Stimulated activated CD4-positive, alpha-beta T cell treated with anti-CD3 and anti-CD28 coated beads, Interleukin-1b, Interleukin-23, amount 100 ng/mL, for 4 hours (primary cell): Measurements from ENCODE around the gene ATXN1.

ENCODE experiments used
- DNase-seq, 2 donors: peaks; one replicate each; pipeline ENCODE4 v3.0.0-alpha.2; 2020; ENCODE audit warnings: low read depth in 2 of 2

The ATXN1 gene

DNA sequence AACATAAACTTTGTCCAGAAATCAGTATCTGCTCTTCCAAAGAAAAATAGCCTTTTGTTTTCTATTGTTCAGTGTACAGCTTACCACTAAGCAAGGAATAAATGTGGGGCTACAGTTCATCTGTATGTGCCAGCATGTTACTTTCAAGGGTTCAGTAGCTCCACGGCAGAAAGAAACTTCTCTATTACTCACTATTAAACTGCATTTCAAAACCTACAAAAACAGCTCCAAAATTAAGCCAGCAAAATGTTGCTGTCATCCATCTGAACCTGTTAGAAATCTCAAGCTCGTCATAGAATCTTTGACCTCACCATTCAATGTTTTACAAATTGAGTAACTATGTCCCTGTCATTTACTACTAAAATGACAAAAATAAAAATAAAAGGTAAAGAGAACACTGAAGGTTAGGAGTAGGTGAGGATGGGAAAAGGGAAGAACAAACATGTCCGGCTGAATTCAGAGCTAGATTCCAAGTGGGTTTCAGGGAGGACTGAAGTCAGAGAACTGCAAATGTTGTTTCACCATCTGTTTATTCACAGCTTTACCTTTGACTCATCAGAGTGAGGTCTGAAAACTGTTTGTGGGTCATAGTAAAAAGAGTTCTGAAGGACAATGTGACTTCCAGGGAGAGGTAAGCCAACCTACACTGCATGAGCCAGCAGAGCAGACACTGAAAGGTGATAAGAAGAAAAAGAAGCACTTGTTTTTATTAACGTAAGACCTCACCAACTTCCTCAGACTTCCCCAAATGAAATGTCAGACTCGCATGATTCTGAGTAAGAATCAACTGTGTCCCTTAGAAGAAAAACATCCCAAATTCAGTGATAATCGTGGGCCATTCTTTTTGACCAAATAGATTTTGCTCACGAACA is 62.0 kb downstream of the ATXN1 start:
- no peak for DNase-seq

DNA sequence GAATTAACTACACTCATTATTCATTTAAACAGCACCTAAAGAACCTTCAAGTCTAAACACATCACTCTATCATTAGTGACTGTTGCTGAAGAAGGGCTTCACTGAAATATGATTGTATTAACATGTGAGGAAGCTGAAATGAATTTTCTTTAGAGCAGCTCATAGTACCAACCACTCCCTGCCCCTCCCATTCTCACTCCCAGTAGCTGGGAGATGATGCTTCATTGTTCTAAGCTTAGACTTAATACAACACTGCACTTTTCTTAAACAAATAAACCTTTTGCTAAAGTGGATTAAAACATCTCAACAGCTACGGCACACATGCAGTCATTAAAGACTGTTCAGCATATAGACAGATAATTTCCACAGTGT is 63.1 kb downstream of the ATXN1 start:
- no peak for DNase-seq

DNA sequence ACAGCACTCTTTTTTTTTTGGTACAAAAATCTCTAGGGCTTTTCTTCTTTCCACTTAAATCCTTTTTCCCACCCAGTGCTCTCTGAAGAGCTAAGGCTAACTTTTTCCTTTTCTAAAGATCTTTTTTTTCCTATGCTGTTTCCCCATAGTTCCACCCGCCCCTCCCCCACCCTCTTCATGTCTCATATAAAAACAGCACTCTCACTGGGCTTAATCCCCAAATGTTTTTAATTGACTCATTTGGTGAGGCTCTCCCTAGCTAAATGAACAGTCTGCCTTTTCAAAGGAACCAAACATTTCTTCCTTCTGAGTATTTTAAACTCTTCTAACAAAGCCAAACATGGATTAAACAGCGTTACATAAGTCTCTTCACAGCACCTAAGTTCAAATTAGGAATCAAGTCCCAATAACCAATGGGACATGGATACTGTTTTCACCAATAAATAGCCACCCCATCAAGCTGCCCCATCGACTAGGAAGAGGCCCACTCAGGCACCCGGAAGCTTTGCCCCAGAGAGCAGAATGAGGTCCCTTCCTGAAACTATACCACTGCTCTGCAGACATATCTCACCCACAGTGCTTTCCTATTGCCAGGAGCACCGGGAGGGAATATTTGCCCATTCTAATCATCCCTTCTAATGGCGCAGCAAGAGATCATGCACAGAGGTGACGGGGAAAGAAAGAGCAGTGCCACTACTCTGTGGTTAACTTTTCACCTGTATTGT is 63.7 kb downstream of the ATXN1 start:
- DNase-seq, result no peak

DNA sequence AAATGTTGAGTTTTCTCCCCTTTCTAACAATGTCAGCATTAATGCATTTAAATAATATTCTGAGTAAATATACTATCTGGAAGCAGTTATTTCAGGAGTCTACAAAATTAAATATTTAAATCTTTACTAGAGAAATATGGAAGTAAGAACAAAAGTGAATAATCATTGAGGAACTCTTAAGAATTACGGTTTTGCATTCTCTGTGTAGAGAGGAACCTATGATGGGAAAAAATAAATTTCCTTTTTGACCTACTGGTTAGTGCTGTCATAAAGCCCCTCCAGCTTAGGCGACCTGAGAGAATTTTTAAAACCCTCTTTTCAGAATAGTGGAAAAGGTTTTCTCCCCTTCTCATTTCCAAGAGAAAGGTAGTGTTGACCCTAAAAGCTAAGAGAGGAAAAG is 64.8 kb downstream of the ATXN1 start:
- DNase-seq, result no peak

DNA sequence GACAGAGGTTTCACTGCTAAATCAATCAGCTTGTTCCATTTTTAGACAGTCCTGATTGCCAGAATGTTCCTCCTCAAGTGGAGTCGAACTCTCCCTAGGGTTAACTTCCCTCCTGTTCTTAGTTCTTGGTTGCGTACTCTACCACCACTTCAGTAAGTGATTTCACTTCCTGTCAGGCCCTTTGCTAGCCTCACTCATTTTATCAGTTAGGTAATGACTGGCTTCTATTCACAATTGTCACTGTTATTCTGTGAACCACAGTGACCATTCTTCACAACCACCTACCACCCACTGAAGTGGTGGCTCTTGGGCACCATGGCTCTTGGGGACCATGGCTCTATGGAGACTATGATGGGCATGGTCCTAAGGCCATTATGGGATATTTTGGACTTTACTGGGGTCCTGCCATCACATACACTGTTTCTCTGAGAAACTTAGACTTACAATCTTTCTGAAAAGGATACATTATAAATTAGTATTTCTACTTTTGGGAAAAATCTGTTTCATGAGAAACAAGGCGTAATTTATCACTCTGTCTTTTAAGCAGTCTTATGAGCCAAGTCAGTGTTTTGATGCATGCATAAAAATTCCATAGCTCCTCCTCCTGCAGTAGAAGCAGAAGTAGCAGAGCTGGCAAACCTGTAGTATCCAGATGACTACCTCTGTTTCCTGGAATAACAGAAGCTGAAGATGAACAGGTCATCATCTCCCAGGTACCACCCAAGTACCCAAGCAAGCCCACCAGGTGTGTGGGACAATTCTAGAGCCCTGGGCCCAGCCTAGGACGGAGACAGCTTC is 66.3 kb downstream of the ATXN1 start:
- DNase-seq, result no peak

DNA sequence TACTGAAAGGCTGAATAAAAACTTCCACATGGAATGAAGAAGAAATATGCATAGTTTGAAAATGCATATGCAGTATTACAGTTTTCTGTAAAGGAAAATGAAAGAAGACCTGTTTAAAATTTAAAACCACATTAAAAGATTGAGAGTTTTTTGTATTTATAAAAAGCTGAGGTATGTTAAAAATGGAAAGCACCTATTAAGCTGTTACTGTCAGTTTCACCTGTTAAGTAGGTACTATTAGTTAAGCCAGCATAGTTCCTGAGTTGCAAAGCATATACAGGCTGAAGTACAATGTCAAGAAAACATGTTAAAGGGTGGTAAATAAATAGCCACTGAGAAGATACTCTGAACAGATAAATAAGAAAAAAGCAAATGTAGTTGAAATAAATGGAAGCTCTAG is 69.9 kb downstream of the ATXN1 start:
- no peak for DNase-seq

DNA sequence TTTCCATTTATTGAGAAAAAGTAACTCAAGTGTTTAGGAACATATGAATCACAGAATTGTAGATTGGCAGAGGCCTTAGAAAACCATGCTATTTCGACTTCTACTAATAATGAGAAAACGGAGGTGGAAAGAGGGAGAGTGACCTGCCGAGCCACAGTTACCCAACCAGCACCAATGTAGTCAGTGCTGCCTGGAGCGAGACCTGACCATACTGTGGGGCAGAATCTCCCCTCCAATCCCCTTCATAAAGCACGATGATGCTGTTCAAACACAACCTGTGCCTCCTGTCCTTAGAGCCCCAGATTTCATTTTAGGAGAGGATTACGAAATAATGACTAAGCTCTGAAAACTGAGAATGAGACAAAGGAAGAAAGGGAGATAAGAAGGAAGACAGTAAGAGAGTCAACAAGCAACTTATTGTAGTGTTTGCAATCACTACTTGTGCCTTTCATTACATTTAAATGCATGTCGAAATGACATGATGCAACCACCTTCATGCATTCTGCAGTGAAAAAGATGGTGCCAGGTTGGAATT is 70.6 kb downstream of the ATXN1 start:
- DNase-seq, result no peak

DNA sequence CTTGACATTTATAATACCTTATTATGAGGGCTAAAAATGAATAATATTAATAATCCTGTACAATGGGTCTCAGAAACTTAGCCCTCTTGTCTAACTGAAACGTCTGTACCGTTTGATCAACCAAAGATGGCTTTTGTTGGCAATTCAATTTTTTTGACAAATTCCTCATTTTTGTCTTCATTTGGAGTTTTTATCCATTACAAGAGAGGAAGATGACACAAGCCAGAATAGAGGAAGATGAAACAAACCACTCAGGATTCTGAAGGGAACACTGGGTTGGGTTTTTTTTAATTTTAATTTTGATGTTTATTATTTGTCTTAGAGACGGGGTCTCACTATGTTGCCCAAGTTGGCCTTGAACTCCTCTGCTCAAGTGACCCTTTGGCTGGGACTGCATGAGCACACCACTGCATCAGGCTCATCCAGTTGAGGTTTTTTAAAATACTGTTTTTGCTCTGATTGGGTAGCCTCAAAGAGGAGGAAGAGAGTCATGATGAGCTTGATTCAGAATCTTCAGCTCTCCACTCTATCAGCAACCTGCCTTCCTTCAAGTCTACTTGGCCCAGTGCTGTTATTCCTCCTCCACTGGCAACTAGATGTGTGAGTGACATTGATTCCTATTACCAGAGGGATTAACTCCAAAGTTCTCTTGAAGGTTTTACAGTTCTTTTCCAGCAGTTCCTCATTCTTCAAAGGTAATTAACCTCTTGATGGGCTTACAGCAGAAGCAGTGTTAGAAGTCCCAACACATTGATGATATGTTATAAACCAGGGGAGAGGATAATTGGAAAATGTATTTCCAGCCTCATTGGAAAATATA is 71.3 kb downstream of the ATXN1 start:
- DNase-seq, result no peak

DNA sequence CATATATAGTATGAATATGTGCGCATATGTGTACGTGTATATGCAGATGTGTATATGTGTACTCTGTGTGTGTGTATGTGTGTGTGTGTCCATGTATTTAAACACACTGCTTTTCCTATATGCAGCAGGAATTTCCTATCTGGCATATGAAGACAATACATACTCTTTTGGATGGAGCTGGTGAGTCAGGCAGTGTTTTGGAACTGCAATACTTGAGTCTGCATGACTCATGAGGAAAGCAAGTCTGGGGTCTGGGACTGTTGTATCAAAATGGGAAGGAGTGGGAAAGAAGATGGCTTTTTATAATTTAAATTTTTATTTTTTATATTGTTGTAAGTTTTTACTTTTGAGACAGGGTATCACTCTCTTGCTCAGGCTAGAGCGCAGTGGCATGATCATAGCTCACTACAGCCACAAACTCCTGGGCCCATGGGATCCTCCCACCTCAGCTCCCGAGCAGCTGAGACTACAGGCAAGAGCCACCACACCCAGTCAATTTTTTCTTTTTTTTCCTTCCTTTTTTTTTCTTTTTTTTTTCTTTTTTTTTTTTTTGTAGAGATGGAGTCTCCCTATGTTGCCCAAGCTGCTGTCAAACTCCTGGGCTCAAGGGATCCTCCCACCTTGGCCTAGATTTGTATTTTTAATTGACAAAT is 72.2 kb downstream of the ATXN1 start:
- no peak for DNase-seq

DNA sequence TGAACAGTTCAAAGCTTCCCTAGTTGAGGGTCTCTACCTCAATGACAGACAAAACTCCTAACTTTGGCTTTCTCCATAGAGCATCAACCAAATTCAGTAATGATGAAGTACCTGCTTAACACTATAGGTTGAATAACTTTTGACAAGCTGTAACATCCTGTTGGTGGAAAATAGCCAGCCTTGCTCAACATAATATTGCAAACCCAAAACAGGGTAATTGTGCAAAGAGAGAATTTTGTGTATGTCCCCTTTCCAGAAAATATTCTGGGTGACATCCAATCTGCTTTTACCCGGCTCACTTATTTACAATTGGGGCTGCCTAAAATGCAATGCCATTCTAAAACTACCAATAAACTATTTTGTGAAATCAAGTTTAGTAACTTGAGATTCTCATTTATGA is 72.8 kb downstream of the ATXN1 start:
- no peak for DNase-seq

DNA sequence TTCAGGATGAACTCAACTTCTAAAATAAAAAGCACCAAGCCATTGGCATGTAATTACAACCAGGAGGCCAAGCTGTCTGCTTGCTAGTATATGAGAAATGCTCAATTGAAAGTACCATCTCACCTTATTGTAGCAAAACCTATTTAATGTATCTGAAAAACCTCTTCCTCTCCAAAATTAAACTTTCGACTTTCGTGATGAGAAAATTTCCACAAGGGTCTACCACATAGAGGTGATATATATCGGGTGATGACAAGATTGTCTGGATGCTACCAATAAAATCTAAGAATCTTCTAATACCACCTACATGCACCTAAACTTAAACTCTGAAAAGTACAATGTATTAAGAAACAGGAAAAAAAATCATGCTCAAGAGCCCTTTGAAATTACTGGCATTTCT is 74.2 kb downstream of the ATXN1 start:
- no peak for DNase-seq

DNA sequence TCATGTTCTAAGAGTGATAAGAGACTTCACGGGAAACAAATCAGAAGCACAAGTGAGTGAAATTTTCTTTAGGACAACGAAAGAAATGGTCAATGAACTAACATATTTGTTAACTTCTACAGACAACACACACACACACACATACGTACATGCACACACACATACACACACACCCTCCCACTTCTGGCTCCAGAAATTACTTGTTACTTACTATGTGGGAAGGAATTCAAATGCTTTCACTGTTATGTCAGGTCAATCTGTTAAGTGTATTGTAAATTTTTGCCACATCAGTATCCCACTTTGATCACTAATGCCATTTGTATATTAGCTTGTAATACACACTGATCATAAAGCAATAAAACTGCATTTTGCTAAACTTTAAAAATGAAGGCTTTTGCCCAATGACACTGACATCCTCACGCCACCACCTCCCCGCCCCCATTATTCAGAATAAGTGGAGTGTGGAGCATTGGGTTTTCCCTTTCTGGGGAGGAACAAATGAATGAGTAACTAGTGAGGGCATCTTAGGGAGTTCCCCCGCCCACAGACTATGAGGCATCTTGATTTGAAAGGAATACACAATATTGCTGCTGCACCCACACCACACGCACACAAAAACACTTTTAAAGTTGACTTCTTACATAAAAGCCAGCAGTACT is 76.2 kb downstream of the ATXN1 start:
- peak; percentile 71 for DNase-seq

DNA sequence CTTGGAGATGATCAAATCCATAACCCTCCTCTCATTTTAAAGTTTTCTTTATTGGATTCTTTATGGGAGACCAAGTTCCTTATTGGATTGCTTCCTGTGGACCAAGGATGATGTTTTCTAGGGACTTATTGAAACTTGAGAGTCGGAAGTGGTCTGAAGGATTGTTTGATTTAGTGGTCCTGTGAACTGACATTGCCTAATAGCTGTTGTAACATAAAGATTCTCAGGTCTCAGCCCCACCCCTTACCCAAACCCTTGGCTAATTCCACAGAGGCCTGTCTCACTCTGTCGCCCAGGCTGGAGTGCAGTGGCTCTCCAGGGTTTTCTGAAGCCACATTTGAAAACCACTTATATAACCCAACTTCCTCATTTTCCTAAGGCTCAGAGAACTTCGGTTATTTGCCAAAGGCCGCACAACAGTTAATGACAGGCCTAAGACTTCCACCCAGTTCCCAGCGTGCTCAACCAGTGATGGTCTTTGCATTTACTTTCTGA is 77.0 kb downstream of the ATXN1 start:
- DNase-seq, result no peak

DNA sequence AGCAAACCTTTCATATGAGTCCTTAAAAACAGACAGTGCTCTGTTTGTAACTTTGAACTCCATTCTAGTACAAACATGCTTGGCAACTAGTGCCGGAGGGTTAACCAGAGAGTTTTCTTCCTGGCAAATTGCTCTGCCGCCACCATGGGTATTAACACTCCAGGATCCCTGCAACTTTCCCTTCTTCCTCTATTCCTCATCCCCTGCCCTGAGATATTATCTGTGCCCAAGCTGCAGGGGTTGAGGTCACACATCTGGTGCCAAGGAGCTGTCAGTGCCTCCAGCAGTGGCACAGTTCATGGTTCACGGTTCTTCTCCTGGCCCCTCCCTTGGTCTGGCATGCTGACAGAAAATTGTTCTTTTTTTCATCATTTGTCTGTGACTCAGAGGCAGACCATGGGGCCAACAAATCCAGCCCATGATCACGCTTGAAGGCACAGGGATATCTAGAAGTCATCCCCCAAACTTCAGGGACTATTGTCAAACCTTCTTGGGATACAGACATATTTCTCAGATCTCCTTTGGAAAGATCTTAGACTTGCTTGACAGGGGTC is 77.5 kb downstream of the ATXN1 start:
- no peak for DNase-seq

DNA sequence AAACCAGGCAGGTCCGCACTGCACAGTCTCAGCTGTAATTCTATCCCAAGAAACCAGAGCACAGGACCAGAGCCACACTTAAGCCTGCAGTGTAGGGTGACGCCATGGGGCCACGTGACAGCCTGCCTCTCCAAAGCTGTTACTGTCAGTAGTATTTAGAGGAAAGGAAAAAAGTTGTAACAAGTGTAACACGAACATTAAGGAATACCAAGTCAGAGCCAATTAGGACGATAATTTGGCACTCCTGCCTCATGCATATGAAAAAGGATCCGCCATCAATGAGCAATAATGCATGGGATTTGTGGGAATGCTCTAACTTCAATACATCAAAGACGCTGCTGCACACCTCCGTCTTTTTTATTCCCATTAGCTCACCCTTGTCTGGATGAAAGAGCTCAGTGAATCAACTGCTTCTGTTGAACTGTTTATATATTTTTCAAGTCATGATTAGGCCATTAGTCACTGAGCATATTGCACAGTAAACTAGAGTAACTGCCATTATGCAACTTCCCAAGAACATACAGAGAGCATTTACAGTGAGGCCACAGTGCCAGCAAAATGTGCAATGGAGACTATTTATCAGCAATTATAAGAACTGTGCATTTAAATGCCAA is 79.9 kb downstream of the ATXN1 start:
- DNase-seq, result no peak

DNA sequence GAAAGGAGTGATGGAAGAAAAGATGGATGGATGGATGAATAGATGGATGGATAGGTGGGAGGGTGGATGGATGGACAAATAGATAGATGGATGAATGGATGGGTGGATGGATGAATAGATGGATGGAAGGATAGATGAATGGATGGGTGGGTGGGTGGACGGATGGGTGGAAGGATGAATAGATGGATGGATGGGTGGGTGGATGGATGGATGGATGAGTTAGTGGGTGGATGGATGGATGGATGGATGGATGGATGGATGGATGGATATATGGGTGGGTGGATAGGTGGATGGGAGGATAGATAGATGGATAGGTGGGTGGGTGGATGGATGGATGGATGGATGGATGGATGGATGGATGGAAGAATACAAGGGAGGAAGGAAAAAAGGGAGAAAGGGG is 82.2 kb downstream of the ATXN1 start:
- DNase-seq, result no peak

DNA sequence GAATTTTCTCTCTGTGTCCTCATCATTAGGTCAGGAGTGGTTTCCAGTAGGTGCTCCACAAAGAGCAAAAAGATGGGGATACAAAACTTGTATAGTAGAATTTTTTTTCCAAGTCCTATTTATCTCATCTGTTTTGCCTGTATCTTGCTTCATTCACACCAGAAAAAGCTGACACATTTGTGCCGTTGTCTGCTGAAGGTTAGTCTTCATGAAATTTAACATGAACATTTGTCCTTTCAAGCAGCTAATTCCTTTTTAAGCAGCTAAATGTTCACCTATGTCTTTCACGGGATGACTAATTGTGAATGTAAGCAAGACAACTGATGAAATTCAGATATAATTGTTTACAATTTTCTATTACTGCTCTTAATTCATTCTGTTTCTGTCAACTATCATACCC is 83.8 kb downstream of the ATXN1 start:
- no peak for DNase-seq

DNA sequence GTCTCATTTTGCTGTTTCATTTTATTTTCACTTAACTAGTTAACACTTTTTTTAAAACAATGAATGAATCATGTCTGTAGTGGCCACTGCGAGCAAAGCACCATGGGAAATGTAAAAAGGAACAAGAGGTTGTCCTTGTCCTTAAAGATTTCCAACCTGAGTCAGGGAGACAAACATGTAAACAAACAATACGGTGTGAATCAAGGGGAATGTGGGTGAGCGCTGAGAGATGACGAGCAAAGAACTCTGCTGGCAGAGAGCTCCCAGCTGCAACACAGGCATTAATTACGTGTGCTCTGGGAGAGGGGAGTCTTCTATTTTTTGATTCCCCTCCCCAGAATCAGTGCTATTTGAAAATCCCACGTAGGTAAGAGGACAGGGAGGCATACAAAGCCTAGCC is 84.3 kb downstream of the ATXN1 start:
- no peak for DNase-seq

DNA sequence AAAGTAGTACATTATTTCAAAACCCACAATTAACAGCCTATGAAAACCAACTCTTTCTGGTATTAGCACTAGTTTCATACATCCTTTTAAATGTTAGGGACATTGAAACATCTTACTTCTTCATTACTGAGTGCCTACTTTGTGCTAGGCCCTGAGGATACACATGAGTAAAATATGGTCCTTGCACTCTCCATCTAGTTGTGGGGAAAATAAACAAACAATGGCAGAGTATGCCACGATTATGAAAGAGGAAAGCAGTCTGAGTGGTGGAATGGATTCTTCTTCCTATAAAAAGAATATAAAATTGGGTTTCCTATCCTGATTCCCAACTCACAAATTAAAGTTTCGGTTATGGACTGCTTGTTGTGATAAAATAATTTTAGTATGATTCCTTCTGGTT is 84.9 kb downstream of the ATXN1 start:
- DNase-seq, result no peak
